GM12878 (cell line): Measurements from ENCODE around the gene DLK1. TPM values are rescaled to one million over a fixed set of nuclear protein-coding genes. Genes with fewer than 3 reads are reported as not detected.

Source experiments
- ATAC-seq: fragments of 200-7000 bp; cut with Tn5 transposase; 3 replicates; pipeline ENCODE4 v1.9.1; 2020; ENCODE audit warnings: mild to moderate bottlenecking, moderate library complexity
- BruUV-seq: library from RNA; stranded (reverse); fragments of 400-500 nt; replicated peaks from 2 replicates; lab custom pipeline; 2021; lab: Mats Ljungman, UMichigan
- CTCF ChIA-PET: fragments of 300-600 bp; sonication (Branson Sonifier 250); formaldehyde crosslinking; extraction: SDS; loops from one replicate; lab custom pipeline; 2021; ENCODE audit warnings: inconsistent platforms; lab: Yijun Ruan, JAX
- POLR2A ChIA-PET: fragments of 350-600 bp; formaldehyde crosslinking; extraction: SDS; loops from one replicate; lab custom pipeline; 2021; ENCODE audit warnings: inconsistent platforms; lab: Charles Lee
- RAD21 ChIA-PET: fragments of 300-600 bp; sonication (Branson Sonifier 250); formaldehyde crosslinking; loops from one replicate; lab custom pipeline; 2023; ENCODE audit warnings: antibody characterized with exemption; ENCODE audit not compliant: unreplicated experiment; lab: Charles Lee
- SMC1A ChIA-PET: fragments of 300-600 bp; sonication (Branson Sonifier 250); formaldehyde crosslinking; loops from one replicate; lab custom pipeline; 2023; ENCODE audit not compliant: unreplicated experiment, uncharacterized antibody; lab: Charles Lee
- DNase-seq: peaks from one replicate; pipeline ENCODE4 v3.0.0-alpha.2; 2011; ENCODE audit warnings: low read depth, low spot score
- FAIRE-seq: peaks from 3 replicates; lab custom pipeline; 2011; peaks lifted over from hg19 to GRCh38; lab: Jason Lieb, UNC
- H2AFZ ChIP-seq: 2 replicates; pipeline ENCODE4 v1.6.0; 2011; ENCODE audit warnings: low read depth, low read length, control low read depth; ENCODE audit not compliant: control insufficient read depth
- H3K27ac ChIP-seq: 2 replicates; pipeline ENCODE4 v1.5.1; 2011; ENCODE audit warnings: control low read depth; ENCODE audit not compliant: control insufficient read depth, insufficient read depth
- H3K27me3 ChIP-seq, 2 experiments: replicated peaks in 1 of 2; 2 replicates each; pipeline versions ENCODE4 v1.6.0 to v1.6.1; 2011; ENCODE audit warnings: low read length in 1 of 2; ENCODE audit not compliant: control insufficient read depth in 2 of 2, insufficient read depth in 2 of 2
- H3K36me3 ChIP-seq, 2 experiments: 2 replicates each; pipeline ENCODE4 v1.5.1; 2011; ENCODE audit warnings: low read length in 1 of 2; ENCODE audit not compliant: control insufficient read depth in 2 of 2, insufficient read depth in 2 of 2
- H3K4me1 ChIP-seq: 2 replicates; pipeline ENCODE4 v1.6.1; 2011; ENCODE audit warnings: mild to moderate bottlenecking, low read length, moderate library complexity, mixed read lengths; ENCODE audit not compliant: control insufficient read depth, insufficient read depth
- H3K4me2 ChIP-seq: 2 replicates; pipeline ENCODE4 v1.6.0; 2011; ENCODE audit warnings: control low read depth; ENCODE audit not compliant: control insufficient read depth, insufficient read depth
- H3K4me3 ChIP-seq: fragments of 200-600 bp; sonication (generic); 2 replicates; pipeline ENCODE4 v1.5.1; 2016
- H3K79me2 ChIP-seq: 2 replicates; pipeline ENCODE4 v1.6.0; 2011; ENCODE audit warnings: low read length; ENCODE audit not compliant: control insufficient read depth, insufficient read depth
- H3K9ac ChIP-seq: 2 replicates; pipeline ENCODE4 v1.8.0; 2011; ENCODE audit warnings: low read length, control low read depth, mixed read lengths; ENCODE audit not compliant: control insufficient read depth, insufficient read depth
- H3K9me3 ChIP-seq: replicated peaks from 3 replicates; pipeline ENCODE4 v1.5.1; 2011; ENCODE audit warnings: mild to moderate bottlenecking, low read length; ENCODE audit not compliant: control insufficient read depth, insufficient read depth
- H4K20me1 ChIP-seq: 2 replicates; pipeline ENCODE4 v1.6.0; 2011; ENCODE audit not compliant: control insufficient read depth, insufficient read depth
- BMI1 ChIP-seq: fragments of 450-650 bp; IDR thresholded peaks from 2 replicates; pipeline ENCODE4 v1.6.1; 2016; ENCODE audit warnings: mild to moderate bottlenecking, moderate library complexity, borderline replicate concordance
- MTA2 ChIP-seq: fragments of 450-650 bp; IDR thresholded peaks from 2 replicates; pipeline ENCODE4 v1.6.1; 2016; ENCODE audit warnings: low read depth, mild to moderate bottlenecking, moderate library complexity
- MTA3 ChIP-seq: IDR thresholded peaks from 2 replicates; pipeline ENCODE4 v1.6.1; 2012; ENCODE audit warnings: low read length, inconsistent platforms, borderline replicate concordance
- MYC ChIP-seq: IDR thresholded peaks from 2 replicates; pipeline ENCODE4 v1.6.1; 2011; ENCODE audit warnings: mild to moderate bottlenecking, low read length, moderate library complexity, inconsistent platforms; ENCODE audit not compliant: insufficient read depth, insufficient replicate concordance, insufficient read length, severe bottlenecking
- NKRF ChIP-seq: fragments of 450-650 bp; conservative IDR thresholded peaks from 2 replicates; pipeline ENCODE4 v1.6.1; 2017; ENCODE audit warnings: mild to moderate bottlenecking, moderate library complexity
- RELA ChIP-seq: fragments of 450-650 bp; IDR thresholded peaks from 2 replicates; pipeline ENCODE4 v1.8.0; 2014; ENCODE audit warnings: borderline replicate concordance; ENCODE audit not compliant: partially characterized antibody
- RELB ChIP-seq: fragments of 450-650 bp; IDR thresholded peaks from 2 replicates; pipeline ENCODE4 v1.6.1; 2017; ENCODE audit warnings: low read depth, mild to moderate bottlenecking, moderate library complexity
- SRF ChIP-seq, 2 experiments: IDR thresholded peaks; 2 replicates each; pipeline ENCODE4 v1.6.1; 2011; ENCODE audit warnings: low read depth in 2 of 2, low read length in 2 of 2, mild to moderate bottlenecking in 1 of 2, moderate library complexity in 1 of 2
- ZNF592 ChIP-seq: fragments of 450-650 bp; IDR thresholded peaks from 2 replicates; pipeline ENCODE4 v1.6.1; 2017; ENCODE audit warnings: mild to moderate bottlenecking, moderate library complexity
- WGBS: methylation state at CpG from one replicate; pipeline ENCODE4 v1.1.6; 2016; ENCODE audit warnings: low lambda C conversion rate; ENCODE audit not compliant: insufficient replicate concordance, insufficient coverage; ENCODE audit errors: missing lambda C conversion rate; 5-methylcytosine and 5-hydroxymethylcytosine counted together
- in situ Hi-C: fragments of 300-500 bp; cut with MboI; formaldehyde crosslinking; loops from 9 replicates; pipeline ENCODE4 v1.14.3; 2018; ENCODE audit warnings: mixed read lengths
- intact Hi-C: fragments of 100-400 bp; cut with micrococcal nuclease; formaldehyde crosslinking; loops from one replicate; pipeline ENCODE4 v1.14.2; 2022; ENCODE audit not compliant: unreplicated experiment
- polyA plus RNA-seq, 11 experiments: library from polyadenylated mRNA; depleted of rRNA in 4 of 11; unstranded in 6 of 11; stranded (reverse) in 5 of 11; fragments of >200 nt; fragmentation: Nextera tagmentation in 4 of 11; fragmentation: Illumina TruSeq in 1 of 11; extraction: Ambion mirVana in 4 of 11; extraction: Trizol in 1 of 11; gene quantifications; 1 replicate in 1 of 11; 2 replicates in 10 of 11; pipeline versions ENCODE4 v1.2.1 to v1.2.3, GENCODE V29; 2011 to 2016; ENCODE audit warnings: inconsistent platforms in 2 of 11, missing spikeins in 2 of 11, low read depth in 1 of 11
- total RNA-seq, 4 experiments: library from RNA; depleted of rRNA in 3 of 4; stranded (reverse); fragments of >200 nt in 3 of 4; fragmentation: Illumina TruSeq in 1 of 4; extraction: Trizol in 1 of 4; gene quantifications; 2 replicates each; pipeline versions ENCODE4 v1.2.1 to v1.2.3, GENCODE V29; 2013 to 2021

The DLK1 gene
- total and polyA plus RNA-seq, 10 of the 15 experiments (the other 5 are each of a cell fraction or from before 2014, with no cell fraction given) = 0.87 TPM; not detected in 9

- no peak for TF ChIP-seq NKRF
- TF ChIP-seq ZNF592 = no peak
Observed at GRCh38 chr14:100719976-100720520, 6.6 kb upstream of the DLK1 start (continued).

GRCh38 chr14:100721568-100721967 lies 5.1 kb upstream of the DLK1 start:
- ChIA-PET CTCF (no interaction called here), RAD21 (no interaction called here), SMC1A (no interaction called here), POLR2A (no interaction called here)
- Histone ChIP-seq H3K9me3 (no peaks in the 10 kb centered on the region), H3K4me3 (no peak overlapping the region), H3K4me1 (no peaks in the 10 kb centered on the region), H3K4me2 (no peak overlapping the region), H3K27ac (no peak overlapping the region), H3K9ac (no peak overlapping the region), H3K36me3 (no peaks in the 10 kb centered on the region), H2AFZ (no peak overlapping the region), H3K27me3 (peaks cover 0 to 7% of the 10 kb centered on the region in 2 experiments; a peak in 2 of 4 replicates), H4K20me1 (no peaks in the 10 kb centered on the region), H3K79me2 (no peaks in the 10 kb centered on the region)
- intact Hi-C loops (no loop called here), in situ Hi-C loops (no loop called here)
- FAIRE-seq (no peak), DNase-seq (no peak), ATAC-seq (no peak)
- BruUV-seq = no TSS peak
- 21% methylated on average over 5 of the region's 5 CpGs for WGBS
- TF ChIP-seq MTA2 = no peak
- no peak for TF ChIP-seq BMI1
- no peak for TF ChIP-seq MYC
- TF ChIP-seq ZNF592 = no peak
- TF ChIP-seq MTA3 = no peak
- no peak for TF ChIP-seq RELB
- no peak for TF ChIP-seq SRF (IDR thresholded peaks at IDR 0.05; ENCODE audit: low read depth in 2 of 2, low read length in 2 of 2)
- no peak for TF ChIP-seq RELA
